ENCODE data around the gene KCNIP1.
A peak's percentile ranks its signal among the peaks of the same experiment; 100 is the strongest.

The KCNIP1 gene

DNA sequence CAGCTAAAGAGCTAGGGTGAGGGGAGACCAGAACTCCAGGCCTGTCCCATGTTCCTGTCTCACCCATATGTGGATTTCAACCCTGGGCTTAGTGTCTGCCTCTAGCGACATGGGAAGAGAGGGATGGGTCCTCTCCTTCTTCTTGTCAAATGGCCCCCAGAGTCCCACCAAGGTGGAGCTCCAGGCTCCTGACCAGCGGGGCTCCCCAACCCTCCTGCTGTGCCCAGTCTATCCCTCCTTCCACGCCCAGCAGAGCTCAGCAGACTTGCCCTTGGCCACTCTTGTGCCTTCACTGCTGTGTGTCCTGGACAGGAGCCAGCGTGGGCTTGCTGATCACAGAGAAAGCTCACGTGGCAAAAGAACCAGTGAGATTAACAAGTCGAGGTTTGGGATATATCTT lies 156.7 kb downstream of the KCNIP1 start:
- H3K18ac ChIP-seq (ENCODE audit: low read length), result no peak overlapping the region
- no peak overlapping the region for H3K4ac ChIP-seq (ENCODE audit: low read depth, low read length)
- H3K79me1 ChIP-seq (ENCODE audit: low read length), result no peaks in the 10 kb centered on the region
- H3K36me3 ChIP-seq (ENCODE audit: control insufficient read depth in 1 of 2, insufficient read depth in 2 of 2, low read length in 2 of 2), result no peaks in the 10 kb centered on the region
- no peak overlapping the region for H3K23ac ChIP-seq (ENCODE audit: low read length)
- no peak overlapping the region for H3K4me2 ChIP-seq (ENCODE audit: low read length)
- no peak overlapping the region for H2BK5ac ChIP-seq (ENCODE audit: low read depth, low read length, poor library complexity)
- H3K4me1 ChIP-seq (ENCODE audit: control insufficient read depth in 1 of 2, insufficient read depth in 2 of 2, low read length in 2 of 2), result no peaks in the 10 kb centered on the region
- no peak for DNase-seq
- H2AFZ ChIP-seq (ENCODE audit: insufficient read depth, low read length, poor library complexity), result no peak overlapping the region
- H4K8ac ChIP-seq (ENCODE audit: low read depth, low read length), result no peak overlapping the region
- no peaks in the 10 kb centered on the region for H3K9me3 ChIP-seq (ENCODE audit: insufficient read depth, low read depth, low read length)
- no peak overlapping the region for H3K14ac ChIP-seq (ENCODE audit: low read length)
- no peak overlapping the region for H2AK5ac ChIP-seq (ENCODE audit: low read length)
- no peak overlapping the region for H4K12ac ChIP-seq (ENCODE audit: low read depth, low read length)
- no peak overlapping the region for H2BK12ac ChIP-seq (ENCODE audit: low read length)
- H3K4me3 ChIP-seq (ENCODE audit: low read depth, low read length), result no peak overlapping the region
- H3K27me3 ChIP-seq (ENCODE audit: insufficient read depth, low read length), result no peaks in the 10 kb centered on the region
- H3K79me2 ChIP-seq (ENCODE audit: control insufficient read depth, insufficient read depth, low read length, poor library complexity), result no peaks in the 10 kb centered on the region
- no peak overlapping the region for H2BK120ac ChIP-seq (ENCODE audit: insufficient read depth, low read length, poor library complexity)
- WGBS (ENCODE audit: extremely low coverage, insufficient coverage, insufficient read length), result no CpG with 5 or more reads among the region's 6 CpGs
- H3K27ac ChIP-seq (ENCODE audit: low read depth, low read length), result no peak overlapping the region
- H4K91ac ChIP-seq (ENCODE audit: low read depth, low read length), result no peak overlapping the region
- no peak overlapping the region for H3K9ac ChIP-seq (ENCODE audit: low read length)

DNA sequence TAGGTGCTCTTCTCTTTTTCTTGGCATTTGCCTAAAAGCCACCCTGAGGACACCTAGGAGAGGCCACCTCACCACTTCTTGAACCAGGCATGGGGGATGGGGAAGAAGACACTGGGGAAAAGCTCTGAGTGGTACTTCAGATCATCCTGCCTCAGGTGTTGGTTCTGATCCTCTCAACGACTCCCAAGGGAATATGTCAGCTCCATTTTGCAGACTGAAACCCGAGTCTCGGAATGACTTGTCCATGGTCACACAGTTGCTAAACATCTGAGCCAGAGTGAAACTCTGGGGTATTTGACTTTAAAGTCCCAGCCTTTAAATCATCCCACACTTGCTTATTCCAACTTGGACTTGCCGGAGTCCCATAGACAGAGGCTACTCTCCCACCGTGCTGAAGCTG lies 159.1 kb downstream of the KCNIP1 start:
- Histone ChIP-seq H3K4me1 (ENCODE audit: control insufficient read depth in 1 of 2, insufficient read depth in 2 of 2, low read length in 2 of 2) (no peaks in the 10 kb centered on the region), H2BK5ac (ENCODE audit: low read depth, low read length, poor library complexity) (no peak overlapping the region), H3K4ac (ENCODE audit: low read depth, low read length) (no peak overlapping the region), H3K27ac (ENCODE audit: low read depth, low read length) (no peak overlapping the region), H2BK12ac (ENCODE audit: low read length) (no peak overlapping the region), H3K27me3 (ENCODE audit: insufficient read depth, low read length) (no peaks in the 10 kb centered on the region), H2AK5ac (ENCODE audit: low read length) (no peak overlapping the region), H3K14ac (ENCODE audit: low read length) (no peak overlapping the region), H3K4me2 (ENCODE audit: low read length) (no peak overlapping the region), H4K8ac (ENCODE audit: low read depth, low read length) (no peak overlapping the region), H2BK120ac (ENCODE audit: insufficient read depth, low read length, poor library complexity) (no peak overlapping the region), H3K9me3 (ENCODE audit: insufficient read depth, low read depth, low read length) (no peaks in the 10 kb centered on the region), H4K91ac (ENCODE audit: low read depth, low read length) (no peak overlapping the region), H3K4me3 (ENCODE audit: low read depth, low read length) (no peak overlapping the region), H3K79me2 (ENCODE audit: control insufficient read depth, insufficient read depth, low read length, poor library complexity) (no peaks in the 10 kb centered on the region), H3K79me1 (ENCODE audit: low read length) (no peaks in the 10 kb centered on the region), H3K36me3 (ENCODE audit: control insufficient read depth in 1 of 2, insufficient read depth in 2 of 2, low read length in 2 of 2) (no peaks in the 10 kb centered on the region), H3K18ac (ENCODE audit: low read length) (no peak overlapping the region), H4K12ac (ENCODE audit: low read depth, low read length) (no peak overlapping the region), H3K9ac (ENCODE audit: low read length) (no peak overlapping the region), H2AFZ (ENCODE audit: insufficient read depth, low read length, poor library complexity) (no peak overlapping the region), H3K23ac (ENCODE audit: low read length) (no peak overlapping the region)
- no CpG with 5 or more reads among the region's 5 CpGs for WGBS (ENCODE audit: extremely low coverage, insufficient coverage, insufficient read length)
- no peak for DNase-seq

DNA sequence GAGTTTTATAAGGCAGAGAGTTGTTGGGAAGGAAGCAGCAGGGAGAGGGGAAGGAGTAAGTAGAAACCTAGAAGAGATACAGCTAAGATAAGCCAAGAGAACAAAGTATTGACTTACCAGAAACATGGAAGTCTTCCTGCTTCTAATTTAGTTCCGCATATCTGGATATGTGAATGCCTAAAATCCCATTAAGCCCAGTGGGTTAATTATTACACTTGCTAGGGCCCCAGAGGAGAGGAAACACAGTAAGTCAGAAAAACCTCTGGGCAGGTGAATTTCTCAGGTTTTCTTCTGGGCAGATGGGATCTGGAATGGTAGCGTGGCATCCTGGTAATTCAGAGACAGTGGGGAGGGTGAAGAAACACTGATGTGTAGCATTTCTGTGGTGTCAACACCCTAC lies 175.0 kb downstream of the KCNIP1 start:
- no peaks in the 10 kb centered on the region for H3K9me3 ChIP-seq (ENCODE audit: insufficient read depth, low read depth, low read length)
- H3K9ac ChIP-seq (ENCODE audit: low read length), result no peak overlapping the region
- H3K4me3 ChIP-seq (ENCODE audit: low read depth, low read length), result no peak overlapping the region
- peaks cover 3% of the 10 kb centered on the region for H3K27me3 ChIP-seq (ENCODE audit: insufficient read depth, low read length)
- DNase-seq, result no peak
- no peak overlapping the region for H4K12ac ChIP-seq (ENCODE audit: low read depth, low read length)
- no peaks in the 10 kb centered on the region for H3K36me3 ChIP-seq (ENCODE audit: control insufficient read depth in 1 of 2, insufficient read depth in 2 of 2, low read length in 2 of 2)
- no peak overlapping the region for H2BK12ac ChIP-seq (ENCODE audit: low read length)
- no peak overlapping the region for H4K8ac ChIP-seq (ENCODE audit: low read depth, low read length)
- peak overlapping the region; percentile 73 for H3K23ac ChIP-seq (ENCODE audit: low read length)
- WGBS (ENCODE audit: extremely low coverage, insufficient coverage, insufficient read length), result no CpG with 5 or more reads among the region's 2 CpGs
- no peak overlapping the region for H4K91ac ChIP-seq (ENCODE audit: low read depth, low read length)
- no peak overlapping the region for H3K14ac ChIP-seq (ENCODE audit: low read length)
- H2BK120ac ChIP-seq (ENCODE audit: insufficient read depth, low read length, poor library complexity), result no peak overlapping the region
- no peak overlapping the region for H3K27ac ChIP-seq (ENCODE audit: low read depth, low read length)
- H3K79me2 ChIP-seq (ENCODE audit: control insufficient read depth, insufficient read depth, low read length, poor library complexity), result no peaks in the 10 kb centered on the region
- no peak overlapping the region for H2AFZ ChIP-seq (ENCODE audit: insufficient read depth, low read length, poor library complexity)
- H3K18ac ChIP-seq (ENCODE audit: low read length), result no peak overlapping the region
- H3K4me2 ChIP-seq (ENCODE audit: low read length), result no peak overlapping the region
- H3K79me1 ChIP-seq (ENCODE audit: low read length), result no peaks in the 10 kb centered on the region
- no peak overlapping the region for H2BK5ac ChIP-seq (ENCODE audit: low read depth, low read length, poor library complexity)
- H3K4ac ChIP-seq (ENCODE audit: low read depth, low read length), result no peak overlapping the region
- H2AK5ac ChIP-seq (ENCODE audit: low read length), result no peak overlapping the region
- peaks cover 3 to 4% of the 10 kb centered on the region in 2 experiments for H3K4me1 ChIP-seq (ENCODE audit: control insufficient read depth in 1 of 2, insufficient read depth in 2 of 2, low read length in 2 of 2)

DNA sequence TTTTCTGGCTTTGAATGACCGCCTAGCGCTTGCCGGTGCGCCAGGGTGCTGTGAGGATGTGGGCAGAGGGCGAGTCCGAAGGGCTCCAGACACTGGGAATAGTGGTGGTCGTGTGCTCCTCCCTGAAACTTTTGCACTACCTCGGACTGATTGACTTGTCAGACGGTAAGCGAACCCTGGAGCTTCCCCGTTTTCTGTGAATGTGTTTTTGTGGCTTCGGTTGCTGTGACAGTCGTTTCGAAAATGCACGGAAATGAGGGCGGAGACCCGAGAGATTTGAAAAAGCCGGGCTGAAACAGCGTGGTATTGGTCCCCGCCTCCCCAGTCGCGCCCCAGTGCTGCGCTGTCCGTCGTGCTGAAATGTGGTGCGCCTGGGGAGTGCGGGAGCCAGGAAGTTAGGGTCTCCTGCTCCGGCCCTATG lies 177.2 kb downstream of the KCNIP1 start:
- Histone ChIP-seq H2BK12ac (ENCODE audit: low read length) (no peak overlapping the region), H2AFZ (ENCODE audit: insufficient read depth, low read length, poor library complexity) (peak overlapping the region; percentile 56), H3K79me2 (ENCODE audit: control insufficient read depth, insufficient read depth, low read length, poor library complexity) (no peaks in the 10 kb centered on the region), H3K23ac (ENCODE audit: low read length) (no peak overlapping the region), H3K4me1 (ENCODE audit: control insufficient read depth in 1 of 2, insufficient read depth in 2 of 2, low read length in 2 of 2) (peaks cover 3 to 4% of the 10 kb centered on the region in 2 experiments), H4K91ac (ENCODE audit: low read depth, low read length) (no peak overlapping the region), H3K79me1 (ENCODE audit: low read length) (no peaks in the 10 kb centered on the region), H3K4ac (ENCODE audit: low read depth, low read length) (no peak overlapping the region), H3K9ac (ENCODE audit: low read length) (no peak overlapping the region), H3K36me3 (ENCODE audit: control insufficient read depth in 1 of 2, insufficient read depth in 2 of 2, low read length in 2 of 2) (no peaks in the 10 kb centered on the region), H2BK5ac (ENCODE audit: low read depth, low read length, poor library complexity) (no peak overlapping the region), H3K27me3 (ENCODE audit: insufficient read depth, low read length) (peaks cover 3% of the 10 kb centered on the region), H3K27ac (ENCODE audit: low read depth, low read length) (no peak overlapping the region), H4K8ac (ENCODE audit: low read depth, low read length) (no peak overlapping the region), H2AK5ac (ENCODE audit: low read length) (no peak overlapping the region), H2BK120ac (ENCODE audit: insufficient read depth, low read length, poor library complexity) (no peak overlapping the region), H3K18ac (ENCODE audit: low read length) (no peak overlapping the region), H4K12ac (ENCODE audit: low read depth, low read length) (no peak overlapping the region), H3K9me3 (ENCODE audit: insufficient read depth, low read depth, low read length) (no peaks in the 10 kb centered on the region), H3K4me2 (ENCODE audit: low read length) (peak overlapping the region; percentile 79), H3K4me3 (ENCODE audit: low read depth, low read length) (no peak overlapping the region), H3K14ac (ENCODE audit: low read length) (no peak overlapping the region)
- WGBS (ENCODE audit: extremely low coverage, insufficient coverage, insufficient read length), result no CpG with 5 or more reads among the region's 28 CpGs
- DNase-seq, result peak; percentile 3 to 20

Measured in trophoblast cell (in vitro differentiated cells and primary cell).